Kidney (tissue), 14 donors: ENCODE data around the gene NTN4. TPM values are rescaled to one million over a fixed set of nuclear protein-coding genes. Genes with fewer than 3 reads are reported as not detected.

Experiments used
- DNase-seq, 5 donors: peaks; one replicate each; pipeline ENCODE4 v3.0.0-alpha.2; 2013 to 2020
- FAIRE-seq: peaks from 2 replicates; lab custom pipeline; 2012; peaks lifted over from hg19 to GRCh38; lab: Jason Lieb, UNC
- H3K27ac ChIP-seq, 2 donors: one replicate each; pipeline ENCODE4 v1.7.0; 2013; ENCODE audit warnings: low read depth in 2 of 2, low read length in 2 of 2, inconsistent platforms in 1 of 2
- H3K27me3 ChIP-seq: one replicate; pipeline ENCODE4 v1.7.1; 2013; ENCODE audit warnings: low read length, inconsistent platforms; ENCODE audit not compliant: control insufficient read depth, insufficient read depth
- H3K36me3 ChIP-seq, 3 donors: one replicate each; pipeline versions ENCODE4 v1.7.0 to v1.7.1; 2013; ENCODE audit warnings: low read length in 3 of 3, control low read depth in 1 of 3, inconsistent platforms in 1 of 3; ENCODE audit not compliant: insufficient read depth in 3 of 3, control insufficient read depth in 2 of 3
- H3K4me1 ChIP-seq, 3 donors: one replicate each; pipeline versions ENCODE4 v1.7.0 to v1.7.1; 2013; ENCODE audit warnings: low read length in 3 of 3, inconsistent platforms in 1 of 3, low read depth in 1 of 3; ENCODE audit not compliant: control insufficient read depth in 2 of 3, insufficient read depth in 2 of 3
- H3K4me3 ChIP-seq, 3 donors: one replicate each; pipeline versions ENCODE4 v1.7.0 to v1.8.1; 2013; ENCODE audit warnings: low read length in 3 of 3, control low read depth in 1 of 3, inconsistent platforms in 1 of 3
- H3K9ac ChIP-seq, 3 donors: one replicate each; pipeline versions ENCODE4 v1.7.0 to v1.7.1; 2013; ENCODE audit warnings: low read length in 3 of 3, control low read depth in 1 of 3, inconsistent platforms in 1 of 3
- H3K9me3 ChIP-seq, 3 donors: one replicate each; pipeline versions ENCODE4 v1.7.0 to v1.7.1; 2013; ENCODE audit warnings: low read length in 3 of 3, control low read depth in 1 of 3, inconsistent platforms in 1 of 3; ENCODE audit not compliant: control insufficient read depth in 2 of 3, insufficient read depth in 1 of 3
- intact Hi-C: fragments of 100-400 bp; cut with DNase I; formaldehyde crosslinking; loops from one replicate; pipeline ENCODE4 v1.11.1; 2022
- polyA plus RNA-seq: library from polyadenylated mRNA; stranded (reverse); fragments of 350-450 nt; fragmentation: Illumina TruSeq; extraction: RNeasy Lipid Tissue Mini Kit (QIAGEN cat#74804); gene quantifications from one replicate; pipeline ENCODE4 v1.2.3, GENCODE V29; 2014; ENCODE audit warnings: low read depth, low replicate concordance; ENCODE audit not compliant: insufficient read depth
- total RNA-seq: library from RNA; stranded (reverse); fragmentation: NEBNext Ultra II Directional; extraction: Animal tissue kit (Norgen Biotek cat#: 25700); gene quantifications from one replicate; pipeline ENCODE4 v1.2.1, GENCODE V29; 2021
- TF ChIP-seq, protein P1 (sequence below): IDR thresholded peaks from 3 replicates; pipeline ENCODE4 v1.5.1; 2012; ENCODE audit warnings: mild to moderate bottlenecking, moderate library complexity, borderline replicate concordance; ENCODE audit not compliant: insufficient read depth; ENCODE audit errors: extremely low read depth
- donor health status: control.
- donor health status: control.
- donor health status: control.
- donor health status: control.
- donor health status: control.
- donor health status: DM: yes; HTN: yes; CAD: no.
- donor health status: Normal renal cell carcinoma (clear cell type).

The NTN4 gene
- total and polyA plus RNA-seq, 2 donors from 2014 or later: 71.0 to 83.2 TPM

GRCh38 chr12:95726903-95727302 is 63.7 kb downstream of the NTN4 start:
- no peak overlapping the region for H3K27ac ChIP-seq
- DNase-seq (no peak), FAIRE-seq (no peak)
- H3K9me3 ChIP-seq: no peaks in the 10 kb centered on the region
- H3K4me3 ChIP-seq: no peak overlapping the region
- TF ChIP-seq, protein P1, sequence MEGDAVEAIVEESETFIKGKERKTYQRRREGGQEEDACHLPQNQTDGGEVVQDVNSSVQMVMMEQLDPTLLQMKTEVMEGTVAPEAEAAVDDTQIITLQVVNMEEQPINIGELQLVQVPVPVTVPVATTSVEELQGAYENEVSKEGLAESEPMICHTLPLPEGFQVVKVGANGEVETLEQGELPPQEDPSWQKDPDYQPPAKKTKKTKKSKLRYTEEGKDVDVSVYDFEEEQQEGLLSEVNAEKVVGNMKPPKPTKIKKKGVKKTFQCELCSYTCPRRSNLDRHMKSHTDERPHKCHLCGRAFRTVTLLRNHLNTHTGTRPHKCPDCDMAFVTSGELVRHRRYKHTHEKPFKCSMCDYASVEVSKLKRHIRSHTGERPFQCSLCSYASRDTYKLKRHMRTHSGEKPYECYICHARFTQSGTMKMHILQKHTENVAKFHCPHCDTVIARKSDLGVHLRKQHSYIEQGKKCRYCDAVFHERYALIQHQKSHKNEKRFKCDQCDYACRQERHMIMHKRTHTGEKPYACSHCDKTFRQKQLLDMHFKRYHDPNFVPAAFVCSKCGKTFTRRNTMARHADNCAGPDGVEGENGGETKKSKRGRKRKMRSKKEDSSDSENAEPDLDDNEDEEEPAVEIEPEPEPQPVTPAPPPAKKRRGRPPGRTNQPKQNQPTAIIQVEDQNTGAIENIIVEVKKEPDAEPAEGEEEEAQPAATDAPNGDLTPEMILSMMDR: no peak
- H3K27me3 ChIP-seq: no peaks in the 10 kb centered on the region
- H3K36me3 ChIP-seq: peaks cover 0 to 8% (median 2%) of the 10 kb centered on the region in 3 donors
- H3K9ac ChIP-seq: no peak overlapping the region
- H3K4me1 ChIP-seq: no peaks in the 10 kb centered on the region
- intact Hi-C loops: no loop called here

DNA sequence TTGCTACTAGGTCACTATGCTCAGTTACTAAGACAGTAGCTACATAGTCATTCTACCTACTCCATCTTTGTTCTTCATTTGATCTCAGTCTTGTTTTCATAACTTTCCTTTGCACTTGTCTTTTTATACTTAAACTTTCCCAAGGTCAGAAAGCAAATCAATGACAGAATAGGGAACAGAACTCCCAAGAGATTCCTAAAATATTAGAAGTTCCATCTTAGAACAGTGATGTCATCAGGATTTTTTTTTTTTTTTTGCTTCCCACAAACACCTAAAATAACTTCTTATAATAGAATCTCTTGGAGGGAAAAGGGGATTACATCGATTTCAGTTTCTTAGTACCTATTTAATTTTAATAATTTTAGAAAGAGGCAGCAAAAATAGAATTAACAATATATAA is 65.8 kb downstream of the NTN4 start:
- Histone ChIP-seq H3K36me3 (peaks cover 0 to 14% (median 2%) of the 10 kb centered on the region in 3 donors), H3K9ac (no peak overlapping the region), H3K27ac (no peak overlapping the region), H3K9me3 (no peaks in the 10 kb centered on the region), H3K4me3 (no peak overlapping the region), H3K4me1 (peaks cover 0 to 13% (median 0%) of the 10 kb centered on the region in 3 donors), H3K27me3 (no peaks in the 10 kb centered on the region)
- FAIRE-seq (no peak), DNase-seq (no peak)
- TF ChIP-seq, protein P1: no peak
- intact Hi-C loops: no loop called here

DNA sequence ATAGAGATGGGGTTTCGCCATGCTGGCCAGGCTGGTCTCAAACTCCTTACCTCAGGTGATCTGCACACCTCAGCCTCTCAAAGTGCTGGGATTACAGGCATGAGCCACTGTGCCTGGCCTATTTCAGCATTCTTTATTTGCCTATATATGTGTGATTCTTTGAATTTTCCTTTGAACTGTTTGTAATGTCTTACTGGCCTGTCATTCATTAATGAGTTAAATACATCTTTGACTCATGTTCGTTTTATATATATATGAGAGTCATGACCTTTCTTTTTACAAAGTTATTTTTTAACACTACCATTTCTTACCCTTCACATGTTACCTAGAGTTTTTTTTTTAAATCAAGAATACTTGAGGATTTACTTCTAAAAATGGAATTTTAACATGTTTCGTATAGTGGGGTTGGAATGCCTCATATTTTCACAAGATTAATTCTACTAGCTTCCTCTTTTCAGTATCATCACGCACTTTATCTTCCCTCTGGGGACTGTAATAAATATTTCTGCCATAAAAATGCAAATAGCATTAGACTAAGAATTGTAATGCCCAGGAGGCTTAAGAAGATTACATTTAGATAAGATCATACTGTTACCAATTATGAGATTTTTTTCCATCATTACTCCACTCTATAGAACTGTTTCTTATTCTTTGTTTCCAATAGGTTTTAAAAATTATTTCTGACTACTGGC is 66.7 kb downstream of the NTN4 start:
- H3K36me3 ChIP-seq: peaks cover 0 to 14% (median 2%) of the 10 kb centered on the region in 3 donors
- H3K27me3 ChIP-seq: no peaks in the 10 kb centered on the region
- intact Hi-C loops: no loop called here
- H3K9ac ChIP-seq: no peak overlapping the region
- no peaks in the 10 kb centered on the region for H3K9me3 ChIP-seq
- peaks cover 0 to 23% (median 0%) of the 10 kb centered on the region in 3 donors for H3K4me1 ChIP-seq
- no peak overlapping the region for H3K27ac ChIP-seq
- FAIRE-seq (no peak), DNase-seq (no peak)
- TF ChIP-seq, protein P1: no peak
- H3K4me3 ChIP-seq: no peak overlapping the region
